ENCODE measurements around the gene SMCO3.

DNA sequence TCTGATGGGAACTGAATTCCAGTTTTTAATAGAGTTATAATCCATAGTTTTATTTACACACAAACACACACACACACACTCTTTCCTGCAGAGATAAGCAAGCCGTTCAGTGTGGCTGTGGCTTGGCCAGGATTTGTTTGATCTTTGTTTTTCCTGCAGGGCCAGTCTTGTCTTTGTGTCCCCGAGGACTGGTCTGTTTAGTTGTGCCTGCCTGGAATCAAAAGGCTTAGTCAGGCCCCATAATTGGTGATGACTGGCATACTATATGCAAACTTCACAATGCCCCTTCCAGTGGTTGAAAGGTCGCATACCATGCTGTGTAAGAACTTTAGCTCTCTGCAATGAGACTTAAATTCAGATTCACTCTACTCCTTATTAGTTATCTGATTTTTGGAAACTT is 36.7 kb downstream of the SMCO3 start:
- TF ChIP-seq, protein P1, sequence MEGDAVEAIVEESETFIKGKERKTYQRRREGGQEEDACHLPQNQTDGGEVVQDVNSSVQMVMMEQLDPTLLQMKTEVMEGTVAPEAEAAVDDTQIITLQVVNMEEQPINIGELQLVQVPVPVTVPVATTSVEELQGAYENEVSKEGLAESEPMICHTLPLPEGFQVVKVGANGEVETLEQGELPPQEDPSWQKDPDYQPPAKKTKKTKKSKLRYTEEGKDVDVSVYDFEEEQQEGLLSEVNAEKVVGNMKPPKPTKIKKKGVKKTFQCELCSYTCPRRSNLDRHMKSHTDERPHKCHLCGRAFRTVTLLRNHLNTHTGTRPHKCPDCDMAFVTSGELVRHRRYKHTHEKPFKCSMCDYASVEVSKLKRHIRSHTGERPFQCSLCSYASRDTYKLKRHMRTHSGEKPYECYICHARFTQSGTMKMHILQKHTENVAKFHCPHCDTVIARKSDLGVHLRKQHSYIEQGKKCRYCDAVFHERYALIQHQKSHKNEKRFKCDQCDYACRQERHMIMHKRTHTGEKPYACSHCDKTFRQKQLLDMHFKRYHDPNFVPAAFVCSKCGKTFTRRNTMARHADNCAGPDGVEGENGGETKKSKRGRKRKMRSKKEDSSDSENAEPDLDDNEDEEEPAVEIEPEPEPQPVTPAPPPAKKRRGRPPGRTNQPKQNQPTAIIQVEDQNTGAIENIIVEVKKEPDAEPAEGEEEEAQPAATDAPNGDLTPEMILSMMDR (IDR thresholded peaks at IDR 0.05) = no peak
- no peak for TF ChIP-seq POLR2A (IDR thresholded peaks at IDR 0.05)
